MM.1S (cell line): ENCODE measurements around the gene TMOD3.

Experiments
- EZH2 ChIP-seq: fragments of 300-600 bp; sonication (generic); optimal IDR thresholded peaks from 2 replicates; pipeline ENCODE3; 2017; ENCODE audit warnings: low read depth, mild to moderate bottlenecking, antibody characterized with exemption, low read length, mixed read lengths
- EZH2phosphoT487 ChIP-seq: fragments of 300-600 bp; sonication (generic); IDR thresholded peaks from 2 replicates; pipeline ENCODE4 v1.6.1; 2018; ENCODE audit warnings: antibody characterized with exemption, low read length
- TF ChIP-seq, protein P1 (sequence below): fragments of 300-600 bp; sonication (generic); IDR thresholded peaks from 2 replicates; pipeline ENCODE4 v1.5.1; 2016; ENCODE audit warnings: antibody characterized with exemption, low read length, mixed read lengths

DNA sequence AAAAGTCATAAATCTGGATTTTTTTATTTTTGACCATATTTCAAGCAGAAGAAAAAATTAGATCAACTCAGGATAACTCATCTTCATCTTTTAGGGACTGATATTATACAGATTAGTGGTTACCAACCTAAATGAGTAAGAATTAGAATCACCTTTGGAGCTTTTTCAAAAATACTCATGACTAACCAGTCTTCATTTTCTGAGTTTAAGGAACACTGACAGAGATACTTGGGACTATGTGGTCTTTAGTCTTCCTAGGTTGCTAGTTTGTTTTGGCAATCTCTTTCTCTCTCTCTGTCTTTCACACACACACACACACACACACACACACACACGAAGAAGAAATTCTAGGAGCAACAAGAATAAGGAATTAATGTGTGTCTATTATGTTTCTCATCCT, 50.1 kb downstream of the TMOD3 start:
- TF ChIP-seq, protein P1, sequence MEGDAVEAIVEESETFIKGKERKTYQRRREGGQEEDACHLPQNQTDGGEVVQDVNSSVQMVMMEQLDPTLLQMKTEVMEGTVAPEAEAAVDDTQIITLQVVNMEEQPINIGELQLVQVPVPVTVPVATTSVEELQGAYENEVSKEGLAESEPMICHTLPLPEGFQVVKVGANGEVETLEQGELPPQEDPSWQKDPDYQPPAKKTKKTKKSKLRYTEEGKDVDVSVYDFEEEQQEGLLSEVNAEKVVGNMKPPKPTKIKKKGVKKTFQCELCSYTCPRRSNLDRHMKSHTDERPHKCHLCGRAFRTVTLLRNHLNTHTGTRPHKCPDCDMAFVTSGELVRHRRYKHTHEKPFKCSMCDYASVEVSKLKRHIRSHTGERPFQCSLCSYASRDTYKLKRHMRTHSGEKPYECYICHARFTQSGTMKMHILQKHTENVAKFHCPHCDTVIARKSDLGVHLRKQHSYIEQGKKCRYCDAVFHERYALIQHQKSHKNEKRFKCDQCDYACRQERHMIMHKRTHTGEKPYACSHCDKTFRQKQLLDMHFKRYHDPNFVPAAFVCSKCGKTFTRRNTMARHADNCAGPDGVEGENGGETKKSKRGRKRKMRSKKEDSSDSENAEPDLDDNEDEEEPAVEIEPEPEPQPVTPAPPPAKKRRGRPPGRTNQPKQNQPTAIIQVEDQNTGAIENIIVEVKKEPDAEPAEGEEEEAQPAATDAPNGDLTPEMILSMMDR = no peak
- no peak for TF ChIP-seq EZH2phosphoT487
- no peak for TF ChIP-seq EZH2
